ENCODE results near the gene PDLIM7. TPM values are rescaled to one million over a fixed set of nuclear protein-coding genes. Genes with fewer than 3 reads are reported as not detected.
A peak's percentile ranks its signal among the peaks of the same experiment; 100 is the strongest.

PDLIM7 gene
- total and polyA plus RNA-seq, 2 of the 8 experiments (the other 6 are each of a cell fraction or from before 2014, with no cell fraction given) = 67.3 to 94.2 TPM

DNA sequence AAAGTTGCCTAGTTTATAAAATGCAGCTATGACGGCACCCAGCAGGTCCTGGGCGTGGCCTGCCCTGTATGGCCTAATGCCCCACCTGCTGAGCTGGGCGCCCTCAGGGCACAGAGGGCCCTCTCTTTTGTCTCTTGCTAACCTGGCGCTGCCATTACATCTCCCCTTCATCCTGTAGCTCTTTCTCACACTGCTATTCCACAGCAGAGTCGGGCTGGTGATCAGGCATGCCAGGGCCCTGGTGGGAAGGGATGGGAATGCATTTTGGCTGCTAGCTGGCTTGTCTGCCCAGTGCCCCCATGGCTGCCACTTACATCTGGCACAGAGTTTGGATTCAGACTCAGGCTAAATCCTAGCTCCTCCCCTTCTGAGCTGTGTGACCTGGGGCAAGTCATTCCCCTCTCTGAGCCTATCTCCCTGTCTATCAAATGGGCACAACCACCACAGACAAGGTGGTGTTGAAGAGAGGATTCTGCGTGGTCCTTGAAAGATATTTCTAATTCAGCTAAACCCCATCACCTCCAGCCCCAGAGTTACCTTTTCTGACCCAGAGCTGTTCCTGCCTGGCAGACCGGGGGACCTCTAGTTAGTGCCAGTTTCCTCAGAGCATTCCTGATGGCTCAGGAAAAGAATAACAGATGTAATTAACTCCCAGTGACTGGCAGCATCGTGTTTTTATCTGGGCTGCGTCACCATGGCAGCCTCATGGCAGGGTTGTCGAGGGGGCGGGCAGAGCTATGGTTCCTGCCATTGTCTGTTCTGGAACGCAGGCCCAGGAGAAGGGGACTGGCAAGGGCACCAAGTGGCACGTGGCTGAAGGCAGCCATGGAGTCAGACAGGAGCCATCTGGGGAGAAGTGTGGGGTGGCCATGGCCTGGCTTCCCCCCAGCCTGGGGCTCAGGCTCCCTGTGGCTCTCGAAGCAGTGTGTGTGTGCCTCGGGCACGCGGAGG is 44.4 kb downstream of the PDLIM7 start:
- no peak overlapping the region for H4K5ac ChIP-seq (ENCODE audit: insufficient read length, low read depth, low read length)
- no peak overlapping the region for H2BK120ac ChIP-seq (replicated peaks; ENCODE audit: low read depth, low read length)
- peaks cover 4 to 11% (median 9%) of the 10 kb centered on the region in 4 experiments; a peak in 7 of 8 replicates for H3K36me3 ChIP-seq (ENCODE audit: control insufficient read depth in 2 of 4, insufficient read depth in 4 of 4, low read length in 3 of 4)
- 82% methylated on average over 17 of the region's 17 CpGs; no CpG with 5 or more reads in 1 of the 2 experiments for WGBS, 2 experiments (ENCODE audit: extremely low coverage in 1 of 2, insufficient coverage in 1 of 2, insufficient read length in 1 of 2, insufficient replicate concordance in 2 of 2, low coverage in 1 of 2, low lambda C conversion rate in 2 of 2, missing lambda C conversion rate in 1 of 2)
- H3K27me3 ChIP-seq (replicated peaks in 1 of 4; ENCODE audit: control insufficient read depth in 3 of 4, extremely low read depth in 1 of 4, insufficient read depth in 3 of 4, low read length in 3 of 4) = peaks cover 0 to 10% (median 8%) of the 10 kb centered on the region in 4 experiments; a peak in 3 of 7 replicates
- no peak overlapping the region for H3K18ac ChIP-seq (ENCODE audit: extremely low read depth, low read length)
- peak overlapping the region; percentile 81 to 93; a peak in 2 of 4 replicates for H3K4me2 ChIP-seq (ENCODE audit: insufficient read depth in 1 of 2, low read depth in 2 of 2, low read length in 2 of 2)
- H3K79me2 ChIP-seq (ENCODE audit: control insufficient read depth in 1 of 2, insufficient read depth in 2 of 2, low read length in 2 of 2) = no peaks in the 10 kb centered on the region
- H3K23me2 ChIP-seq (ENCODE audit: low read depth, low read length) = peaks cover 15% of the 10 kb centered on the region; the same call in 1 of the 2 replicates
- TF ChIP-seq RAD21 (IDR thresholded peaks at IDR 0.05 in 1 of 2, conservative IDR thresholded peaks at IDR 0.05 in 1 of 2; ENCODE audit: low read depth in 2 of 2, low read length in 2 of 2) = 0 out of 4 replicates have a peak, but pooled peaks of 1 of the 2 experiments have one; percentile 1
- no peak for TF ChIP-seq SRF (IDR thresholded peaks at IDR 0.05; ENCODE audit: low read depth, low read length)
- TF ChIP-seq ATF3 (IDR thresholded peaks at IDR 0.05; ENCODE audit: insufficient read depth, low read depth, low read length) = no peak
- TF ChIP-seq CTCF (IDR thresholded peaks at IDR 0.05; ENCODE audit: control extremely low read depth in 1 of 3, insufficient read depth in 1 of 3, low read depth in 1 of 3, low read length in 3 of 3) = peak in 1 of 3 experiments; percentile 14; a peak in 1 of 4 replicates
- H3K56ac ChIP-seq (replicated peaks; ENCODE audit: insufficient read length, low read depth, low read length) = no peak overlapping the region
- no peak overlapping the region for H3K27ac ChIP-seq (ENCODE audit: low read depth, low read length)
- H2BK5ac ChIP-seq (ENCODE audit: low read depth, low read length) = no peak overlapping the region
- no peak overlapping the region for H3K23ac ChIP-seq (ENCODE audit: insufficient read length)
- H4K20me1 ChIP-seq (replicated peaks in 1 of 2; ENCODE audit: control insufficient read depth in 1 of 2, insufficient read depth in 2 of 2, low read length in 2 of 2) = peaks cover 10 to 11% of the 10 kb centered on the region in 2 experiments
- H2BK20ac ChIP-seq (ENCODE audit: low read length) = no peak overlapping the region
- no peak overlapping the region for H4K8ac ChIP-seq (ENCODE audit: extremely low read depth, insufficient read depth, low read length)
- no peak overlapping the region for H2BK15ac ChIP-seq (ENCODE audit: low read length)
- H3K4me1 ChIP-seq (replicated peaks in 1 of 4; ENCODE audit: control insufficient read depth in 3 of 4, insufficient read depth in 4 of 4, low read length in 3 of 4) = peaks cover 0 to 28% (median 15%) of the 10 kb centered on the region in 4 experiments; a peak in 6 of 7 replicates
- H3K9ac ChIP-seq (replicated peaks in 1 of 4; ENCODE audit: extremely low read depth in 1 of 4, low read depth in 3 of 4, low read length in 3 of 4) = no peak overlapping the region
- no peak for FAIRE-seq
- no peak for DNase-seq (ENCODE audit: low read depth in 1 of 2, low spot score in 2 of 2)
- POLR2A ChIA-PET (ENCODE audit: partially characterized antibody) = interaction anchor here (0.6 to 67.5 kb wide), 15 partner anchors 16 to 148 kb away, joined by 3 to 3349 read pairs (median 5); partner anchors contain the start of genes DBN1, DOK3, GRK6 and PDLIM7
- H3K4me3 ChIP-seq (ENCODE audit: extremely low read depth in 1 of 4, insufficient read depth in 2 of 4, low read depth in 3 of 4, low read length in 4 of 4) = peak overlapping the region in 1 of 4 experiments; percentile 77; a peak in 3 of 8 replicates
- H2AK5ac ChIP-seq (ENCODE audit: low read depth, low read length) = no peak overlapping the region
- no peak overlapping the region for H2AFZ ChIP-seq (ENCODE audit: low read length)
- H2BK12ac ChIP-seq (ENCODE audit: low read depth, low read length) = 0 out of 2 replicates have a peak overlapping the region, but pooled peaks have one; percentile 88
- CTCF ChIA-PET (ENCODE audit: partially characterized antibody) = interaction anchor here (0.9 to 23.6 kb wide), 24 partner anchors 12 to 339 kb away, joined by 3 to 430 read pairs (median 6); partner anchors contain the start of genes F12, MXD3, PFN3 and PRR7
- H3K14ac ChIP-seq (ENCODE audit: insufficient read length) = no peak overlapping the region
- H4K91ac ChIP-seq (replicated peaks; ENCODE audit: insufficient read length, low read length) = no peak overlapping the region
- no peaks in the 10 kb centered on the region for H3K9me3 ChIP-seq (ENCODE audit: insufficient read depth in 2 of 2, low read depth in 1 of 2, low read length in 1 of 2)
- no peak overlapping the region for H3K4ac ChIP-seq (replicated peaks; ENCODE audit: insufficient read length, low read depth, low read length)
- H3K79me1 ChIP-seq (ENCODE audit: low read depth, low read length) = no peaks in the 10 kb centered on the region; the same call in 1 of the 2 replicates

All from H1 (cell line).